Ascending aorta (tissue), 2 donors: ENCODE measurements around the gene ABHD10. TPM values are rescaled to one million over a fixed set of nuclear protein-coding genes. Genes with fewer than 3 reads are reported as not detected.

Source experiments
- DNase-seq, 2 donors: peaks; one replicate each; pipeline ENCODE4 v3.0.0-alpha.2; 2019; ENCODE audit warnings: low spot score in 2 of 2
- H3K27ac ChIP-seq, 2 donors: fragments of 200-600 bp; sonication (generic); one replicate each; pipeline ENCODE4 v1.5.1; 2016 to 2017; ENCODE audit warnings: mild to moderate bottlenecking in 1 of 2
- H3K27me3 ChIP-seq: fragments of 200-600 bp; sonication (generic); one replicate; pipeline ENCODE4 v1.5.1; 2017
- H3K36me3 ChIP-seq, 2 donors: fragments of 200-600 bp; sonication (generic); one replicate each; pipeline ENCODE4 v1.5.1; 2016
- H3K4me1 ChIP-seq, 2 donors: fragments of 200-600 bp; sonication (generic); one replicate each; pipeline ENCODE4 v1.5.1; 2016 to 2017; ENCODE audit warnings: mild to moderate bottlenecking in 1 of 2
- H3K4me3 ChIP-seq, 2 donors: fragments of 200-600 bp; sonication (generic); one replicate each; pipeline ENCODE4 v1.5.1; 2016 to 2017; ENCODE audit warnings: mild to moderate bottlenecking in 1 of 2
- H3K9me3 ChIP-seq, 2 donors: fragments of 200-600 bp; sonication (generic); one replicate each; pipeline ENCODE4 v1.5.1; 2016
- CTCF ChIP-seq, 3 experiments: fragments of 200-600 bp in 2 of 3; fragments of 450-650 bp in 1 of 3; sonication (generic) in 2 of 3; IDR thresholded peaks; one replicate each; pipeline ENCODE4 v1.5.1; 2016 to 2019; ENCODE audit warnings: antibody characterized with exemption in 3 of 3, mild to moderate bottlenecking in 1 of 3, moderate library complexity in 1 of 3
- intact Hi-C: fragments of 100-400 bp; cut with DNase I; formaldehyde crosslinking; loops from one replicate; pipeline ENCODE4 v1.15.1; 2023
- total RNA-seq: library from RNA; depleted of rRNA; stranded (reverse); fragments of >200 nt; gene quantifications from one replicate; pipeline ENCODE4 v1.1.0, GENCODE V29; 2016

Gene ABHD10
- total RNA-seq, 1 donor from 2014 or later, result 18.6 TPM

GRCh38 chr3:111955876-111956275, 22.9 kb upstream of the ABHD10 start:
- no peak for TF ChIP-seq CTCF (IDR thresholded peaks at IDR 0.05)
- Histone ChIP-seq H3K36me3 (peaks cover 13 to 21% of the 10 kb centered on the region in 2 donors), H3K4me3 (no peak overlapping the region), H3K27me3 (no peaks in the 10 kb centered on the region), H3K4me1 (no peaks in the 10 kb centered on the region), H3K27ac (no peak overlapping the region), H3K9me3 (no peaks in the 10 kb centered on the region)
- no peak for DNase-seq
- intact Hi-C loops, result no loop called here

DNA sequence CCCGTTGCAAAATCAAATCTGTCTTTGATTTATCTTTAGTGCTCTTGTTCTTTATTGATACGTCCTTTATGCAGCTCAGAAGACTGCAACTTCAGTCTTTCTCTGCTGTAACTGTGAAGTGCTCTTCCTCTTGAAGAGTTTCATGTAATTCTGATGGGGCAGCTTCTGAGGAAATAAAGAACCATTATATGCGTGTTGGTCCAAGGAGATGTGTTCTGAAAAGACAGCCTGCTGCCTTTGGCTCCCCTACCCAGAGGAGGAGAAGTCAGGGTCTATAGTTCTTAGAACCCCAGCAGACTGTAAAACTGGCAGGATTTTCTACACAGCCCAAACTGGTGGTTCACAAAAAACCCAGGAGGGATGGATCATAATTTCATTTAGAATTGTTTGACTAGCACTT, 22.4 kb upstream of the ABHD10 start:
- no peaks in the 10 kb centered on the region for H3K27me3 ChIP-seq
- DNase-seq, result no peak
- no peaks in the 10 kb centered on the region for H3K9me3 ChIP-seq
- no peak for TF ChIP-seq CTCF (IDR thresholded peaks at IDR 0.05)
- H3K36me3 ChIP-seq, result peaks cover 13 to 21% of the 10 kb centered on the region in 2 donors
- intact Hi-C loops, result no loop called here
- H3K27ac ChIP-seq, result no peak overlapping the region
- no peaks in the 10 kb centered on the region for H3K4me1 ChIP-seq
- no peak overlapping the region for H3K4me3 ChIP-seq

GRCh38 chr3:111956995-111957734, 21.7 kb upstream of the ABHD10 start:
- Histone ChIP-seq H3K9me3 (no peaks in the 10 kb centered on the region), H3K27me3 (no peaks in the 10 kb centered on the region), H3K4me3 (no peak overlapping the region), H3K27ac (no peak overlapping the region), H3K36me3 (peaks cover 13 to 18% of the 10 kb centered on the region in 2 donors), H3K4me1 (no peaks in the 10 kb centered on the region)
- intact Hi-C loops, result no loop called here
- no peak for DNase-seq
- no peak for TF ChIP-seq CTCF (IDR thresholded peaks at IDR 0.05)

- Histone ChIP-seq H3K27me3 (no peaks in the 10 kb centered on the region), H3K27ac (no peak overlapping the region), H3K4me1 (no peaks in the 10 kb centered on the region), H3K4me3 (no peak overlapping the region), H3K9me3 (no peaks in the 10 kb centered on the region), H3K36me3 (peaks cover 5 to 11% of the 10 kb centered on the region in 2 donors)
- intact Hi-C loops, result no loop called here
- no peak for TF ChIP-seq CTCF (IDR thresholded peaks at IDR 0.05)
- no peak for DNase-seq
Observed at GRCh38 chr3:111961461-111962164, 17.2 kb upstream of the ABHD10 start.

GRCh38 chr3:111963424-111963823, 15.4 kb upstream of the ABHD10 start:
- H3K27ac ChIP-seq, result no peak overlapping the region
- H3K36me3 ChIP-seq, result peaks cover 5 to 11% of the 10 kb centered on the region in 2 donors
- DNase-seq, result no peak
- H3K4me1 ChIP-seq, result peaks cover 0 to 6% of the 10 kb centered on the region in 2 donors
- intact Hi-C loops, result no loop called here
- H3K4me3 ChIP-seq, result no peak overlapping the region
- no peaks in the 10 kb centered on the region for H3K27me3 ChIP-seq
- TF ChIP-seq CTCF (IDR thresholded peaks at IDR 0.05), result no peak
- H3K9me3 ChIP-seq, result no peaks in the 10 kb centered on the region
